ENCODE data around the gene BAX. TPM values are rescaled to one million over a fixed set of nuclear protein-coding genes. Genes with fewer than 3 reads are reported as not detected.

BAX gene
- total and polyA plus RNA-seq, 2 of the 13 experiments (the other 11 are each of a cell fraction or from before 2014, with no cell fraction given) = 139 to 176 TPM

- no peak for TF ChIP-seq CHCHD3 (CRISPR knock-in tag; IDR thresholded peaks at IDR 0.05)
- TF ChIP-seq ZNF431 (CRISPR knock-in tag; IDR thresholded peaks at IDR 0.05; ENCODE audit: borderline replicate concordance, low read depth) = peak; percentile 86; the same call in 1 of the 2 replicates
- TF ChIP-seq ZNF274 (CRISPR knock-in tag; IDR thresholded peaks at IDR 0.05) = peak; percentile 76; the same call in 1 of the 2 replicates
- TF ChIP-seq ZNF326 (CRISPR knock-in tag; IDR thresholded peaks at IDR 0.05; ENCODE audit: borderline replicate concordance) = no peak
- peak; percentile 94 for TF ChIP-seq IKZF5 (CRISPR knock-in tag; IDR thresholded peaks at IDR 0.05)
- TF ChIP-seq CHD4 (IDR thresholded peaks at IDR 0.05; ENCODE audit: borderline replicate concordance, low read length) = no peak
- TF ChIP-seq PHF21A (CRISPR knock-in tag; IDR thresholded peaks at IDR 0.05) = peak; percentile 33; the same call in 1 of the 2 replicates
- TF ChIP-seq ZNF572 (CRISPR knock-in tag; IDR thresholded peaks at IDR 0.05) = peak; percentile 74; the same call in 1 of the 2 replicates
- TF ChIP-seq CC2D1A (CRISPR knock-in tag; IDR thresholded peaks at IDR 0.05) = no peak
- peak; percentile 86; the same call in 1 of the 2 replicates for TF ChIP-seq MLLT10 (CRISPR knock-in tag; IDR thresholded peaks at IDR 0.05)
- TF ChIP-seq ZBTB4 (CRISPR knock-in tag; IDR thresholded peaks at IDR 0.05; ENCODE audit: borderline replicate concordance) = no peak; the same call in 1 of the 2 replicates
- 0 out of 2 replicates have a peak, but pooled peaks have one; percentile 11 for TF ChIP-seq HNF1A (IDR thresholded peaks at IDR 0.05; ENCODE audit: low read depth)
- peak; percentile 71; the same call in 1 of the 2 replicates for TF ChIP-seq HNF1A (CRISPR knock-in tag; IDR thresholded peaks at IDR 0.05; ENCODE audit: borderline replicate concordance)
- TF ChIP-seq BCL3 (CRISPR knock-in tag; IDR thresholded peaks at IDR 0.05) = peak; percentile 73; the same call in 1 of the 2 replicates
- TF ChIP-seq ZFP36L2 (CRISPR knock-in tag; IDR thresholded peaks at IDR 0.05) = peak; percentile 93
- peak; percentile 78; the same call in 1 of the 2 replicates for TF ChIP-seq ZBTB44 (CRISPR knock-in tag; IDR thresholded peaks at IDR 0.05)
Observed at GRCh38 chr19:48965040-48965805, 10.5 kb downstream of the BAX start, which contains the start of gene FTL (continued).
